NCI-H2107 (cell line): ENCODE data around the gene TNC.

ENCODE experiments used
- DNase-seq: peaks from one replicate; lab custom pipeline; 2025; lab: John Stamatoyannopoulos, UW

TNC gene

DNA sequence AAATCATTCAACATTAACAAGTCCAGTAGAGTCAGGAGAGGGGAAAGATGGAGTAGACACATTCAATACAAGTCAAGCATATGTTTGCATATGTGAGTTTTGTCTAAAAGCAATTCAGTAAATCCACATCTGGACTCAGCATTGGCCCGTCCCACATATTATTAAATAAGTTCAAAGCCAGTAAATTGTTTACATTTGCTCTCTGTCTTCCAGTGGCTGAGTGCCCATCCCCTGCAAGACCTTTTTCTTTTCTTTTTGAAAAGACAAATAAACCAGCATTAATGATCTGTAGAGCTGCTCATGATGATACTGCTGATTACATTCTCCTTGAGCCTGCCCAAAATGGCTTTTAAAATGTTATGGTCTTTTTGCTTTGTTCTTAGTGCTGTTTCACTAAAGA, 71.1 kb downstream of the TNC start:
- no peak for DNase-seq

DNA sequence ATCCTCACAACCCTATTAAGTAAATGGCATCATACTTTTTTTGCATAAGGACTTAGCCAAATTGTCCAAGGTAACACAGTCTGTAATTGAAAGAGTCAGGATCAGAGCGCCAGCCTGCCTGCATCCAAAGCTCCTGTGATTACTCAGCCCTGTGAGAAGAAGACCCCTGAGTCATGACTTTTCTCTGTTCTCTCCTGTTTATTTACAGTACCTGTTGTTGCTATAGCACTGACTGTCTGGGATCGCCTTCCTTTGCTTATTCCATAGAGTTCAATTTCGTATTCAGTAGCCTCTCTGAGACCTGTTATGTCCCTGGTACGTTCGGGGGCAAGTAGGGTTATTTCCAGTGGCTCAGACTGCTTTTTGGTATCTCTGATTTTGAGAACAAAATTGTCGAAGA, 71.8 kb downstream of the TNC start:
- DNase-seq = no peak

GRCh38 chr9:115043632-115044031, 74.3 kb downstream of the TNC start:
- no peak for DNase-seq

GRCh38 chr9:115042781-115043509, 75.0 kb downstream of the TNC start:
- DNase-seq = no peak

DNA sequence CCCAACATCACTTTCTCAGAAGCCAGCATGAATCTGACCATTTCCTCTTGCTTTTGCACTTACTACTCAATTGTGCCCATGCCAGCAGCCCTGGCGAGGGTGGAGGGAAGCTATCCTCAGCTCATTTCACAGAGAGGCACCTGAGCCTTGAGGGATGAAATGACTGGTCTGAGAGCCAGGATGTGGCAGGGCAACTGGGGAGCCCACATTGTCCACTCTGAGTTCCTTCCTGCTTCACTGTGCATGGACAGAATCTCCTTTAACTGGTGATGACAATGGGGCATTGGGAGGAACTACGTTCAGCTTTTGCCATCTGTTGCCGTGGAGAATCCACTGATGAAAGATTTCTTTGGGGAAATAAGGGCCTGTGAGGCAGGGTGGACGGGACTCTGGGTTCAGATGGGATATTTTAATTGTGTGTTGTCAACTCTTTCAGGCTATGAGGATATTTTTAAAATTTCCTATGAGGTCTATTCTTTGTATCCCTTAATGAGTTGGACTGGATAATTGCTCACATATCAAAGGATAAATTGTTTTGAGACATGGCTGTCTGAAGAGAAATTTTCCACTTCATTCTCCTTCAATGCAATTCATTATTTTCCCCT, 78.3 kb downstream of the TNC start:
- no peak for DNase-seq

GRCh38 chr9:115038178-115038577, 79.8 kb downstream of the TNC start:
- DNase-seq = no peak

DNA sequence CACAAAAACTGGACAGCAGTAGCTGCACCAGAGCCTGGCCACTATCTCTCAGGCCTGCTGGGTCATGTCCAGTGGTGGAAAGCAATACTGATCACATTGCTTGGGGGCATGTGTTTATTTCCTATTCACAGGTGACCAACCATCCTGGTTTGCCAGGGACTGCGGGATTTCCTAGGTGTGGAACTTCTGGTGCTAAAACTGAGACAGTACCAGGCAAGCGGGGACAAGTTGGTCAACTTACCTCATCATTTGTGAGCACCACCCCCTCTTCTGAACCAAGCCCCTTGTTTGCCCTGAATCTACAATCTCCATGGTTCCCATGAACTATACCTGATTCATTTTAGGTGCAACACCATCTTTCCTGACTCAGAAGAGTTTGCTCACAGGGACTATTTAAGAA, 81.3 kb downstream of the TNC start:
- no peak for DNase-seq

- DNase-seq = no peak
Measured at GRCh38 chr9:115035841-115036612, 81.9 kb downstream of the TNC start.

DNA sequence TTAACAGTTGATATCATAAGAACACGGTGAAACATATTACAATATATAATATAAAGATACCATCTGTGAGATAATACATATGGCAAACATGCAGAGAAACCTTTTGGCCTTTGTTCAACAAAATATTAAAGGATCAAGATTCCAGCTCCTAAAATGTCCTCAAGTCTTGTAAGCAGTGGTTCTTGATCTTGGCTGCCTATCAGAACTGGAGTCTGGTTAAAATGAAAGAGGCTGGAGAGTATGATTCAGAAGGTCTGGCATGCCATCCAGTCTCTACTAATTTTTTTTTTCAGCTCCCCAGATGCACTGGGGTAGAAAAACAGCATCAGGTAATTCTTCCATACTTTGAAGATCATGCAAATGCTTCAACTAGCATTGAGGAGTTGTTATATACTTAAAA, 83.2 kb downstream of the TNC start:
- no peak for DNase-seq

DNA sequence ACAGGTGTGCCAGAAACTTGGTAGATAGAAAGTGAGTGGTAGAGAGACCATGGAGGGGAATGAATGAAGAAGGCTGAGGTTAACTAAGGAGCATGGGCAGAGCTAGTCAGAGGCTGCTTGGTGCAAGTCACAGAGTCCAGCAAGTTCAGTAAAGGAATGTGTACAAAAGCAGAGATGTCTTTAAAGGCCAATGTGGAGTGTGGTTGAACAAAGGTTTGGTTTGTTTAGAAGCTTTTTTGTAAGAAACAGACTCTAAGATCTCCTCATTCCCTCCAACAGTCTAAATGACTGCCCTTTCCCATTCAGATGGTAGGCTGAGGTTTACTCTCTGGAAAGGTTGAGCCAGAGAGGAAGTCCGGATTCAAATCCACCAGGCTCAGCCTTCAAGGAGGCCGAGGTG, 84.2 kb downstream of the TNC start:
- DNase-seq = no peak

GRCh38 chr9:115032296-115032695, 85.7 kb downstream of the TNC start:
- DNase-seq = no peak

DNA sequence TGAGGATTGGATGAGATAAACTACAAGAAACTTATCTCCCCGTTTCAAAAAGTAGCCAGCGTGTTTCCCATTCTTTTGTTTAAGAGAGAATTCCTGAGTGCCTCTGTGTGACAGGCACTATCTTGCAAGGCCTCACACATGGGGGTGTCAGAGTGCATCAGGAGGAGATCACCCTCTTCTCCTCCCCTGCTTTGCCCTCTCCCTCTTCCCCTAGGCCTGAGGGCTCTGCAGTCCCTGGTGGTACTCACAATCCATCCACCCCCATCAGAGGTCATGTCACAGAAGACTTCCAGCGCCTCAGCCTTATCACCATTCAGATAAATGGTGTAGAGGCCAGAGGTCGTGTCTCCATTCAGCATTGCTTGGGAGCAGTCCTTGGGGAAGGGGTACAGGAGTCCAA, 88.0 kb downstream of the TNC start:
- DNase-seq = no peak

- DNase-seq = no peak
Measured at GRCh38 chr9:115025721-115026120, 92.2 kb downstream of the TNC start.

DNA sequence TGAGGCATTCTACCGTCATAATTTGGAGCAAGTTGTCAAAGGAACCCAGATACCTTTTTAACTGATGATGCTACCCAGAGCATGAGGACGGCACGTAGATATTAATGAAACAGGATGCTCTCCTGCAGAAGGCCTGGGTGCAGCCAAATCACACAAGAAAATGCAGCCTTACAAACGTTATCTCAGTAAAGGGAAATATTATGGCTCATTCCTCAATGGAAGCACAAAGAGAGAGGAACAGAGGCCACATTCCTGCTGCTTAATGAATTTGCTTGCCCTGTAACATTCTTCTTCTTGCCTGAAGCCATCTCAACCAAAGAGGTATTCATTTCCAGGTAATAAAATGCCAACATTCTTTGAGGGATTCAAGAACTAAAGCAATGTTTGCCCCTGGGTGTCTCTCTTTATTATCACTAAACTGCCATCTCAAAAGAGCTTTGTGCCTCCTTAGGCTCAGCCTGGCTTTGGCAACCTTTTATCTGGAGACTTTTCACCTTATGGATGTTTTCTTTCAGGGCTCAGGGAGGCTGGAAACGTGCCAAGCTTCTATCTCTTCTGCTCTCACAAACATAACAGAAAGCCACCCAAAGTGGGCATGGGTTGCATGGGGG, 92.9 kb downstream of the TNC start:
- no peak for DNase-seq

GRCh38 chr9:115022760-115023434, 95.1 kb downstream of the TNC start:
- DNase-seq = no peak

- DNase-seq = no peak
Measured at GRCh38 chr9:115018547-115019435, 99.2 kb downstream of the TNC start.

DNA sequence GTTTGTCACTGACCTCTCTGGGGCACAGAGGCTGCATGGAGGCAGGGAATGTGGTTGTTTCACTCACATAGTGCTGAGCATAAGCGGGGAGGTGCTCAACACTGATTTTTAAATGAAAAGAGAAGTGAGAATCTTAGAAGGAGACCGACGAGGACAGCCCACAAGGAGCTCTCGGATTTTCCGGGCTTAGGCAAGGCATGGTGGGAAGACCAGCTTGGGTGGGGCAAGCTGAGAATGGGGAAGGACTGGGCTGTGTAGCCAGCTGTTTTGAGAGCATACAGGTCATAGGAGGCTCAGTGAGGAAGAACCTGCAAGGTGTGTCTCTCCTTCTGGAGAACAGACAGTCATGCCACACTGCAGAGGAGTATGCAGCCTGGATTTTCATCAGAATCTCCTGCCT, 101.6 kb downstream of the TNC start:
- DNase-seq = no peak

DNA sequence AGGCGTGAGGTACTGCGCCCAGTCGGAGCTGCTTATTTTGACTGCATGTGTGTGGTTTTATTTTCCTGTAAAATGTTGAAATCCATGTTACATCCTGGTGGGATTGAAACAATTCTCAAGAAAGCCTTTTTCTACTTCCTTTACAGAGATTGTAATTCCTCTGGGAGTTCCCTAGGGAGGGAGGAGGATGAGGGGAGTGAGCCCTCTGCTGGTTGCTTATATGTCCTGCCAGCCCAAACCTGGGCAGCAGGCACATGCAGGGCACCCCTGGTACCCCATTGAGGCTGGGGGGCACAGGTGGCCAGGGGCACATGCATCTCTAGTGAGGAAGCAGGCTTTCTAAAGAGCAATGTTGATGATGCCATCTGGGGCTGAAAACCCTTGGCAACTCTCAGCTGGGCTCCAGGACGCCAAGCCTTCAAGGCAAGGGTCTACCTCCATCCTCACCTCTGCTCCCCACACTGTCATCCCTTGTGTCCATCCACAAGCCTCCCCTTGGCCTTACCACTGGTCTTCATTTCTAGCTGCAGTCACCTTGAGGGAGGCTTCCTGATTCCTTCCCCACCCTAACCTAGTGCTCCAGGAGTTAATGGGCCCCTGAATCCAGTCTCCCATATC, 102.8 kb downstream of the TNC start:
- no peak for DNase-seq

DNA sequence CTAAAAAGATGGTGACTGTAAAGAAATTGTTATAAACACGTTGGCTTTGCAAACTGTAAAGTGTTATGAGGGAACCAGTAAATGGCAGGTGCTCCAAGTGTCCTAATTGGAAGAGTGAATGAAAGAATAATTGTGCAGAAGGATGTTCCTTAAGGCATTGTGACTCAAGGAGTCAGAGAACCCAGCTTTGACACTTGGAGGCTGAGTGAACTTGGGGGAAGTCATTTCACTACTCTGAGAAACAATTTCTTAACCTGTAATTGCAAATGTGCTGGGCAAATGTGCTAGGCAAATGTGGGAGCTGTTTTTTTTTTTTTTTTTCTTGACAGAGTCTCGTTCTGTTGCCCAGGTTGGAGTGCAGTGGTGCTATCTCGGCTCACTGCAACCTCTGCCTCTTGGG, 103.5 kb downstream of the TNC start:
- no peak for DNase-seq

GRCh38 chr9:115013998-115014397, 104.0 kb downstream of the TNC start:
- DNase-seq = peak; percentile 41

- DNase-seq = no peak
Measured at GRCh38 chr9:115012486-115012885, 105.5 kb downstream of the TNC start.
